MCF 10A (cell line): Measurements from ENCODE around the gene C1orf105. TPM values are rescaled to one million over a fixed set of nuclear protein-coding genes. Genes with fewer than 3 reads are reported as not detected.

Source experiments
- BruUV-seq: library from RNA; stranded (reverse); fragments of 400-500 nt; replicated peaks from 2 replicates; lab custom pipeline; 2021; lab: Mats Ljungman, UMichigan
- CTCF ChIA-PET: fragments of 300-600 bp; sonication (Branson Sonifier 250); formaldehyde crosslinking; extraction: SDS; loops from one replicate; lab custom pipeline; 2021; ENCODE audit warnings: antibody characterized with exemption, inconsistent platforms; lab: Yijun Ruan, JAX
- POLR2A ChIA-PET: fragments of 300-600, 350-650 bp; sonication (Branson Sonifier 250); formaldehyde crosslinking; extraction: SDS; loops from one replicate; lab custom pipeline; 2020; ENCODE audit warnings: antibody characterized with exemption, inconsistent platforms; lab: Yijun Ruan, JAX
- DNase-seq: peaks from one replicate; pipeline ENCODE4 v3.0.0-alpha.2; 2018; ENCODE audit not compliant: unreplicated experiment
- H3K27ac Mint-ChIP-seq: one replicate; pipeline ENCODE4 v1.8.0; 2022; ENCODE audit warnings: mild to moderate bottlenecking, low read depth, mixed read lengths; ENCODE audit not compliant: unreplicated experiment
- H3K27me3 Mint-ChIP-seq: one replicate; pipeline ENCODE4 v1.8.0; 2022; ENCODE audit warnings: mixed read lengths; ENCODE audit not compliant: insufficient read depth, unreplicated experiment
- H3K36me3 Mint-ChIP-seq: one replicate; pipeline ENCODE4 v1.8.0; 2022; ENCODE audit warnings: mild to moderate bottlenecking, moderate library complexity, mixed read lengths; ENCODE audit not compliant: insufficient read depth, unreplicated experiment
- H3K4me1 Mint-ChIP-seq: one replicate; pipeline ENCODE4 v1.8.0; 2022; ENCODE audit warnings: mixed read lengths; ENCODE audit not compliant: insufficient read depth, unreplicated experiment
- H3K4me3 Mint-ChIP-seq: one replicate; pipeline ENCODE4 v1.8.0; 2022; ENCODE audit warnings: mild to moderate bottlenecking, moderate library complexity, mixed read lengths; ENCODE audit not compliant: unreplicated experiment
- H3K9me3 Mint-ChIP-seq: one replicate; pipeline ENCODE4 v1.8.0; 2022; ENCODE audit warnings: mixed read lengths; ENCODE audit not compliant: unreplicated experiment
- CTCF ChIP-seq: fragments of 200-600 bp; IDR thresholded peaks from one replicate; pipeline ENCODE4 v1.8.0; 2022; ENCODE audit warnings: antibody characterized with exemption, mild to moderate bottlenecking; ENCODE audit not compliant: unreplicated experiment
- intact Hi-C: fragments of 100-400 bp; cut with micrococcal nuclease; formaldehyde crosslinking; loops from 2 replicates; pipeline ENCODE4 v1.14.1; 2022
- total RNA-seq: library from RNA; stranded (reverse); gene quantifications from 2 replicates; pipeline ENCODE4 v1.2.3, GENCODE V29; 2022

C1orf105 gene
- total RNA-seq, 1 experiment from 2014 or later: not detected

GRCh38 chr1:172467446-172467845, 47.0 kb downstream of the C1orf105 start:
- H3K4me3 Mint-ChIP-seq: no peak overlapping the region
- H3K36me3 Mint-ChIP-seq: no peaks in the 10 kb centered on the region
- DNase-seq: no peak
- no peak for TF ChIP-seq CTCF
- intact Hi-C loops: no loop called here
- H3K9me3 Mint-ChIP-seq: no peaks in the 10 kb centered on the region
- ChIA-PET POLR2A (interaction anchor here (0.9 to 1.5 kb wide), 4 partner anchors 41 to 118 kb away, joined by 3 to 4 read pairs (median 4); no protein-coding TSS in a partner anchor), CTCF (interaction anchor here (0.5 to 1.2 kb wide), 4 partner anchors 25 to 203 kb away, joined by 3 to 4 read pairs (median 3); no protein-coding TSS in a partner anchor)
- H3K27ac Mint-ChIP-seq: no peak overlapping the region
- peaks cover 11% of the 10 kb centered on the region for H3K4me1 Mint-ChIP-seq
- BruUV-seq: no TSS peak
- no peaks in the 10 kb centered on the region for H3K27me3 Mint-ChIP-seq

- ChIA-PET CTCF (interaction anchor here (0.6 to 2.3 kb wide), 9 partner anchors 18 to 274 kb away, joined by 3 to 13 read pairs (median 3); partner anchors contain the start of gene PIGC), POLR2A (interaction anchor here (1.3 kb wide), 1 partner anchor 64 kb away, joined by 3 read pairs; the partner anchor contains the start of gene SUCO)
- Mint-ChIP-seq H3K9me3 (no peaks in the 10 kb centered on the region), H3K27me3 (no peaks in the 10 kb centered on the region), H3K27ac (no peak overlapping the region), H3K36me3 (no peaks in the 10 kb centered on the region), H3K4me3 (no peak overlapping the region), H3K4me1 (peaks cover 11% of the 10 kb centered on the region)
- BruUV-seq: no TSS peak
- TF ChIP-seq CTCF: no peak
- intact Hi-C loops: no loop called here
- no peak for DNase-seq
Measured at GRCh38 chr1:172468296-172468695, 47.8 kb downstream of the C1orf105 start.

- no peak for DNase-seq
- Mint-ChIP-seq H3K4me1 (peaks cover 11% of the 10 kb centered on the region), H3K36me3 (no peaks in the 10 kb centered on the region), H3K9me3 (no peaks in the 10 kb centered on the region), H3K4me3 (no peak overlapping the region), H3K27ac (no peak overlapping the region), H3K27me3 (no peaks in the 10 kb centered on the region)
- CTCF ChIA-PET: interaction anchor here (0.6 to 2.3 kb wide), 4 partner anchors 9 to 483 kb away, joined by 3 to 13 read pairs (median 4); no protein-coding TSS in a partner anchor
- intact Hi-C loops: no loop called here
- POLR2A ChIA-PET: interaction anchor here (0.5 to 0.9 kb wide), 2 partner anchors 9 to 22 kb away, joined by 3 to 4 read pairs; no protein-coding TSS in a partner anchor
- no TSS peak for BruUV-seq
- no peak for TF ChIP-seq CTCF
Measured at GRCh38 chr1:172469717-172470116, 49.2 kb downstream of the C1orf105 start.

GRCh38 chr1:172470149-172470548, 49.7 kb downstream of the C1orf105 start:
- Mint-ChIP-seq H3K9me3 (no peaks in the 10 kb centered on the region), H3K4me1 (peaks cover 11% of the 10 kb centered on the region), H3K36me3 (no peaks in the 10 kb centered on the region), H3K4me3 (no peak overlapping the region), H3K27me3 (no peaks in the 10 kb centered on the region), H3K27ac (no peak overlapping the region)
- BruUV-seq: no TSS peak
- DNase-seq: no peak
- intact Hi-C loops: no loop called here
- CTCF ChIA-PET: interaction anchor here (1.1 to 2.3 kb wide), 3 partner anchors 9 to 73 kb away, joined by 3 to 13 read pairs (median 4); no protein-coding TSS in a partner anchor
- POLR2A ChIA-PET: interaction anchor here (0.5 to 0.9 kb wide), 2 partner anchors 10 to 21 kb away, joined by 3 to 4 read pairs; no protein-coding TSS in a partner anchor
- TF ChIP-seq CTCF: no peak
